Measurements from ENCODE around the gene BLCAP.
"Not testable (repeated sequence)": the region's sequence is repeated elsewhere in the genome, so short reads cannot be mapped to it uniquely, and the experiment has no call there.

BLCAP gene

GRCh38 chr20:37556538-37556937 is 28.9 kb upstream of the BLCAP start:
- DNase-seq, result no peak

GRCh38 chr20:37554721-37555298 is 27.1 kb upstream of the BLCAP start:
- DNase-seq, result not testable (repeated sequence)

GRCh38 chr20:37552415-37552814 is 24.7 kb upstream of the BLCAP start:
- no peak for DNase-seq

GRCh38 chr20:37551660-37552059 is 24.0 kb upstream of the BLCAP start:
- DNase-seq, result not testable (repeated sequence)

- not testable (repeated sequence) for DNase-seq
These were observed 22.6 kb upstream of the BLCAP start for GRCh38 chr20:37550101-37550920.

- DNase-seq, result no peak
These were observed 20.2 kb upstream of the BLCAP start for GRCh38 chr20:37547912-37548311.

- no peak for DNase-seq
These were observed 17.8 kb upstream of the BLCAP start for GRCh38 chr20:37545516-37545915.

GRCh38 chr20:37544386-37544785 is 16.7 kb upstream of the BLCAP start:
- DNase-seq, result no peak

- no peak for DNase-seq
These were observed 16.2 kb upstream of the BLCAP start for GRCh38 chr20:37543828-37544227.

- no peak for DNase-seq
These were observed 14.6 kb upstream of the BLCAP start for GRCh38 chr20:37542281-37542680.

- no peak for DNase-seq
These were observed 13.7 kb upstream of the BLCAP start for GRCh38 chr20:37541326-37541725.

GRCh38 chr20:37540838-37541237 is 13.2 kb upstream of the BLCAP start:
- DNase-seq, result not testable (repeated sequence)

GRCh38 chr20:37540001-37540400 is 12.3 kb upstream of the BLCAP start:
- DNase-seq, result no peak

- no peak for DNase-seq
These were observed 11.7 kb upstream of the BLCAP start for GRCh38 chr20:37539424-37539823.

GRCh38 chr20:37538003-37538402 is 10.3 kb upstream of the BLCAP start:
- no peak for DNase-seq

GRCh38 chr20:37537505-37537904 is 9.8 kb upstream of the BLCAP start:
- no peak for DNase-seq

GRCh38 chr20:37535443-37536132 is 7.9 kb upstream of the BLCAP start:
- no peak for DNase-seq

- peak; percentile 70 for DNase-seq
These were observed 6.9 kb upstream of the BLCAP start for GRCh38 chr20:37534401-37535157.

- DNase-seq, result no peak
These were observed 5.6 kb upstream of the BLCAP start for GRCh38 chr20:37533154-37533715.

GRCh38 chr20:37531856-37532255 is 4.2 kb upstream of the BLCAP start:
- no peak for DNase-seq

GRCh38 chr20:37530696-37531095 is 3.0 kb upstream of the BLCAP start:
- DNase-seq, result no peak

GRCh38 chr20:37529968-37530600 is 2.4 kb upstream of the BLCAP start:
- no peak for DNase-seq
